PFSK-1 (cell line): ENCODE data around the gene NAT16.

Source experiments
- REST ChIP-seq, 2 experiments: IDR thresholded peaks; 2 replicates each; pipeline versions ENCODE4 v1.6.1 to v1.8.0; 2011 to 2012; ENCODE audit warnings: low read depth in 2 of 2, low read length in 2 of 2, control low read depth in 1 of 2, inconsistent platforms in 1 of 2, mild to moderate bottlenecking in 1 of 2, moderate library complexity in 1 of 2; ENCODE audit not compliant: insufficient read depth in 1 of 2
- SIN3A ChIP-seq: IDR thresholded peaks from 2 replicates; pipeline ENCODE4 v1.6.1; 2012; ENCODE audit warnings: mild to moderate bottlenecking, low read length, moderate library complexity, borderline replicate concordance; ENCODE audit not compliant: insufficient read depth
- TAF1 ChIP-seq: IDR thresholded peaks from 2 replicates; pipeline ENCODE4 v1.6.1; 2012; ENCODE audit warnings: low read length, control low read depth, borderline replicate concordance; ENCODE audit not compliant: insufficient read depth

- TF ChIP-seq SIN3A (no peak), REST (IDR thresholded peaks at IDR 0.05; ENCODE audit: insufficient read depth in 1 of 2, low read depth in 2 of 2, low read length in 2 of 2) (no peak), TAF1 (no peak)
Observed at GRCh38 chr7:101179713-101180112, 380 bp downstream of the NAT16 start.
